SJSA1 (cell line): ENCODE measurements around the gene SNX3. TPM values are rescaled to one million over a fixed set of nuclear protein-coding genes. Genes with fewer than 3 reads are reported as not detected.
"Not testable (repeated sequence)": the region's sequence is repeated elsewhere in the genome, so short reads cannot be mapped to it uniquely, and the experiment has no call there.

ENCODE experiments used
- DNase-seq, 2 experiments: peaks; one replicate each; pipeline ENCODE4 v3.0.0-alpha.2; 2015 to 2020; ENCODE audit warnings: low spot score in 2 of 2, low read depth in 1 of 2
- H3K27ac ChIP-seq: fragments of 250-450 bp; sonication (Bioruptor Pico); 2 replicates; pipeline ENCODE4 v1.5.1; 2020; ENCODE audit warnings: mild to moderate bottlenecking, moderate library complexity
- H3K27me3 ChIP-seq: fragments of 250-450 bp; sonication (Bioruptor Pico); replicated peaks from 2 replicates; pipeline ENCODE4 v1.5.1; 2020; ENCODE audit warnings: mild to moderate bottlenecking, moderate library complexity
- H3K36me3 ChIP-seq: fragments of 250-450 bp; sonication (Bioruptor Pico); 2 replicates; pipeline ENCODE4 v1.5.1; 2020; ENCODE audit warnings: mild to moderate bottlenecking
- H3K4me1 ChIP-seq: fragments of 250-450 bp; sonication (Bioruptor Pico); replicated peaks from 2 replicates; pipeline ENCODE4 v1.6.1; 2021; ENCODE audit warnings: mild to moderate bottlenecking
- H3K4me3 ChIP-seq: fragments of 250-450 bp; sonication (Bioruptor Pico); 2 replicates; pipeline ENCODE4 v1.5.1; 2020; ENCODE audit warnings: mild to moderate bottlenecking
- H3K9me3 ChIP-seq: fragments of 250-450 bp; sonication (Bioruptor Pico); replicated peaks from 2 replicates; pipeline ENCODE4 v1.5.1; 2020; ENCODE audit warnings: mild to moderate bottlenecking
- total RNA-seq: library from RNA; depleted of rRNA; stranded (reverse); fragments of >200 nt; shearing (Covaris generic); gene quantifications from 2 replicates; pipeline ENCODE4 v1.2.3, GENCODE V29; 2014

Gene SNX3
- total RNA-seq, 1 experiment from 2014 or later: 254 TPM

- Histone ChIP-seq H3K27ac (no peak overlapping the region), H3K4me1 (no peaks in the 10 kb centered on the region), H3K4me3 (no peak overlapping the region), H3K36me3 (peaks cover 26% of the 10 kb centered on the region), H3K27me3 (no peaks in the 10 kb centered on the region), H3K9me3 (no peaks in the 10 kb centered on the region)
- DNase-seq: no peak
Measured at GRCh38 chr6:108250240-108250866, 10.5 kb downstream of the SNX3 start.

- H3K4me3 ChIP-seq: no peak overlapping the region
- H3K9me3 ChIP-seq: no peaks in the 10 kb centered on the region
- H3K4me1 ChIP-seq: no peaks in the 10 kb centered on the region
- DNase-seq: no peak
- peaks cover 24% of the 10 kb centered on the region for H3K36me3 ChIP-seq
- H3K27me3 ChIP-seq: no peaks in the 10 kb centered on the region
- H3K27ac ChIP-seq: no peak overlapping the region
Measured at GRCh38 chr6:108247965-108248536, 12.8 kb downstream of the SNX3 start.

- H3K27me3 ChIP-seq, DNase-seq, H3K9me3 ChIP-seq, H3K4me3 ChIP-seq, H3K27ac ChIP-seq, H3K4me1 ChIP-seq: not testable (repeated sequence)
- peaks cover 38% of the 10 kb centered on the region for H3K36me3 ChIP-seq
Measured at GRCh38 chr6:108245095-108245494, 15.7 kb downstream of the SNX3 start.

DNA sequence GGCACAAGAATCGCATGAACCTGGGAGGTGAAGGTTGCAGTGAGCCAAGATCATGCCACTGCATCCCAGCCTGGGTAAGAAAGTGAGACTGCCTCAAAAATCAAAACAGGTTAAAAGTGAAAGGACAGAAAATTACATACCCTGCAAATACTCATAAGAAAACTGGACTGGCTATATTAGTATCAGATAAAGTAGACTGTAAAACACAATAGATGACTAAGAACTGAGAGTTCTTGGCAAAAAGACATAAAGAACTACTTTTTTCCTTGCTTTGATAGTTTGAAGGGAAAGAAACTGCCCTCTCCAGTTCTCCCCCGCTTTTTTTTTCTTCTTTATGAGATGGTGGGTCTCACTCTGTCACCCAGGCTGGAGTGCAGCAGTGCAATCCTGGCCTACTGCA is 17.0 kb downstream of the SNX3 start:
- no peak for DNase-seq
- H3K4me3 ChIP-seq: no peak overlapping the region
- peaks cover 40% of the 10 kb centered on the region for H3K36me3 ChIP-seq
- no peaks in the 10 kb centered on the region for H3K27me3 ChIP-seq
- 0 out of 2 replicates have a peak, but pooled peaks cover 4% of the 10 kb centered on the region for H3K9me3 ChIP-seq
- no peaks in the 10 kb centered on the region for H3K4me1 ChIP-seq
- H3K27ac ChIP-seq: no peak overlapping the region

GRCh38 chr6:108242721-108243120 is 18.1 kb downstream of the SNX3 start:
- Histone ChIP-seq H3K9me3 (0 out of 2 replicates have a peak, but pooled peaks cover 4% of the 10 kb centered on the region), H3K36me3 (peaks cover 43% of the 10 kb centered on the region), H3K4me3 (no peak overlapping the region), H3K27ac (no peak overlapping the region), H3K4me1 (no peaks in the 10 kb centered on the region), H3K27me3 (no peaks in the 10 kb centered on the region)
- no peak for DNase-seq

DNA sequence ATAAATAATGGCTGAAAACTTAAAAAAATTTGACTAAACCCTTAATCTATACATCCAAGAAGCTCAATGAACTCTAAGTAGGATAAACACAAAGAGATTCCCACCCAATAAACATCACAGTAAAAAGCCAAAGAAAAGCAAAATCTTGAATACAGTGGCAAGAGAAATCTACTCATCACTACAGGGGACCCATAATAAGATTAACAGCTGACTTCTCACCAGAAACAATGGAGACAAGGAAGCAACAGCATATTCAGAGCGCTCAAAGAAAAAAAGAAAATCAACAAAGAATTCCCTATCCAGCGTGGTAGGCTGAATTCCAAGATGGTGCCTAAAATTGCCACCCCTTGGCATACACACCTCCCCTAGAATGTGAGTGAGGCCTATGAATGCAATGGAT is 18.6 kb downstream of the SNX3 start:
- no peak overlapping the region for H3K27ac ChIP-seq
- peaks cover 47% of the 10 kb centered on the region for H3K36me3 ChIP-seq
- no peak for DNase-seq

DNA sequence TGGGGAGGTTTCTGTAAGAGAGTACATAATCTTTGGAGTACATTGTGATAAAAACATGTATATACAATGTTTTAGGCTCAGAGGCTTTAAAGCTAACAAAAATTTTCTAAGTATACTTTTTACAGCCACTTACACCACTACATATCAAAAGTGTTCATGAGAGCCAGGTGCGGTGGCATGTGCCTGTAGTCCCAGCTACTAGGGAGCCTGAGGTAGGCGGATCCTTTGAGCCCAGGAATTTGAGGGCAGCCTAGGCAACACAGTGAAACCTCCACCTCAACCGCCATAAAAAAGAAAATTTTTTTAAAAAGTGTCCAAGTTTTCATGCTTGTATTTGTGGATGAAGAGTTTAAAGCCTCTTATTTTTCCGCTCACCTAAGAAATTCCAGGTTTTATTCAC is 22.5 kb downstream of the SNX3 start:
- Histone ChIP-seq H3K4me1 (no peaks in the 10 kb centered on the region), H3K27me3 (no peaks in the 10 kb centered on the region), H3K4me3 (no peak overlapping the region), H3K27ac (no peak overlapping the region), H3K9me3 (0 out of 2 replicates have a peak, but pooled peaks cover 4% of the 10 kb centered on the region), H3K36me3 (peaks cover 47% of the 10 kb centered on the region)
- DNase-seq: no peak

More for the DNA sequence above, 18.6 kb downstream of the SNX3 start:
- Histone ChIP-seq H3K4me3 (no peak overlapping the region), H3K9me3 (0 out of 2 replicates have a peak, but pooled peaks cover 4% of the 10 kb centered on the region), H3K27me3 (no peaks in the 10 kb centered on the region), H3K4me1 (no peaks in the 10 kb centered on the region)

- Histone ChIP-seq H3K4me3 (no peak overlapping the region), H3K36me3 (peaks cover 33% of the 10 kb centered on the region), H3K9me3 (no peaks in the 10 kb centered on the region), H3K27me3 (no peaks in the 10 kb centered on the region), H3K4me1 (no peaks in the 10 kb centered on the region), H3K27ac (no peak overlapping the region)
- no peak for DNase-seq
Measured at GRCh38 chr6:108236791-108237190, 24.0 kb downstream of the SNX3 start.

GRCh38 chr6:108235127-108235526 is 25.7 kb downstream of the SNX3 start:
- Histone ChIP-seq H3K27me3 (no peaks in the 10 kb centered on the region), H3K36me3 (peaks cover 22% of the 10 kb centered on the region), H3K4me3 (no peak overlapping the region), H3K9me3 (no peaks in the 10 kb centered on the region), H3K27ac (no peak overlapping the region), H3K4me1 (no peaks in the 10 kb centered on the region)
- DNase-seq: no peak

DNA sequence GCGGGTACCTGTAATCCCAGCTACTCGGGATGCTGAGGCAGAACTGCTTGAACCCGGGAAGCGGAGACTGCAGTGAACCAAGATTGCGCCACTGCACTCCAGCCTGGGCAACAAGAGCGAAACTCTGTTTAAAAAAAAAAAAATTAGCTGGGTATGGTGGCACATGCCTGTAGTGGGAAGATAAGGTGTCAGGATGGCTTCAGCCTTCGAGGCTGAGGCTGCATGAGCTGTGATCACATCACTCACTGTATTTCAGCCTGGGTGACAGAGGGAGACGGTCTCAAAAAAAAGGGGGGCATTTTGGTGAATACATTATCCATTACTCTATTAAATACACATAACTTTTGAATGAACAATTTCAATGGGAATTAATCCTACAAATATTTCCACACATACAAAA is 32.4 kb downstream of the SNX3 start:
- no peak overlapping the region for H3K27ac ChIP-seq
- H3K36me3 ChIP-seq: peaks cover 5% of the 10 kb centered on the region; the same call in 1 of the 2 replicates
- no peak overlapping the region for H3K4me3 ChIP-seq
- no peaks in the 10 kb centered on the region for H3K4me1 ChIP-seq
- no peaks in the 10 kb centered on the region for H3K27me3 ChIP-seq
- no peaks in the 10 kb centered on the region for H3K9me3 ChIP-seq
- no peak for DNase-seq

DNA sequence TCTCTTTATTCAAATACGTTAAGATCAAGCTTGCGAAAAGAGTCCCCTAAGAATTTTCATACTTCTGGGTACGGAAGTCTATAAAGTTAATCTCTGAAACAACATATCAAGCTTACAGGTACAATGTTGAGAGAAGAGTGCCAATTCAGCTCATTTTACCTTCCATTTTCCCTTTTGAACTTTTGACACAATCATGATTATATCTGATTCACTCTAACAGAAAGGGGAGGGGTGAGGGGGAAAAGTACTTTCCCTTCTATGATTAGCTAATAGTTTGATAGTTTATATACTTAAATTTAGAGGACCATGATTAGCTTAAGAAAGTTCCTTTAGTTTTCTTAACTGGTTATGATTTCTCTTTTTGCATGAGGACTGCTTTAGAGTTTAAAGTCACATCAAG is 33.5 kb downstream of the SNX3 start:
- Histone ChIP-seq H3K9me3 (no peaks in the 10 kb centered on the region), H3K27me3 (no peaks in the 10 kb centered on the region), H3K4me1 (no peaks in the 10 kb centered on the region), H3K27ac (no peak overlapping the region), H3K4me3 (no peak overlapping the region), H3K36me3 (peaks cover 14% of the 10 kb centered on the region)
- no peak for DNase-seq

GRCh38 chr6:108222504-108222903 is 38.3 kb downstream of the SNX3 start:
- peaks cover 42% of the 10 kb centered on the region for H3K36me3 ChIP-seq
- H3K4me3 ChIP-seq: no peak overlapping the region
- no peaks in the 10 kb centered on the region for H3K27me3 ChIP-seq
- DNase-seq: no peak
- no peaks in the 10 kb centered on the region for H3K4me1 ChIP-seq
- no peaks in the 10 kb centered on the region for H3K9me3 ChIP-seq
- no peak overlapping the region for H3K27ac ChIP-seq

GRCh38 chr6:108222064-108222463 is 38.8 kb downstream of the SNX3 start:
- Histone ChIP-seq H3K9me3 (no peaks in the 10 kb centered on the region), H3K27ac (no peak overlapping the region), H3K4me1 (no peaks in the 10 kb centered on the region), H3K4me3 (no peak overlapping the region), H3K36me3 (peaks cover 46% of the 10 kb centered on the region), H3K27me3 (no peaks in the 10 kb centered on the region)
- DNase-seq: no peak

DNA sequence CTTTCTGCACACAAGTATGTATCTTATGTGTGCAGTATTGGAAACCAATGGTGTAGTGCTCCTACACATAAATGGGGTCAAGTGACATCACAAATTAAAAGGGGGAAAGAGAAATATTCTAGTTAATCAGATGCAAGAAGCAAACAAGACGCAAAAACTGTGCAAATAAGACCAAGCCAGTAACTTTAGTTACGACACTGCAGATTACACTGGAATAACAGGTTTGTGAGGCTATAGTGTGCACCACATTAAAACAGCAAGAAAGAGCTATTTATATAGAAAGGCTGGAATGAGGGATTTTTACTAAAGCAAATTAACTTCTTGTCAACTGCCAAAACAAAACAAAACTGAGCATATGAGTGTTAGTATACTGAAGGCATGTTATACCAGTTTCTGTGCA is 49.2 kb downstream of the SNX3 start:
- no peaks in the 10 kb centered on the region for H3K27me3 ChIP-seq
- no peaks in the 10 kb centered on the region for H3K4me1 ChIP-seq
- no peaks in the 10 kb centered on the region for H3K9me3 ChIP-seq
- H3K4me3 ChIP-seq: no peak overlapping the region
- DNase-seq: no peak
- H3K27ac ChIP-seq: no peak overlapping the region
- peaks cover 43% of the 10 kb centered on the region for H3K36me3 ChIP-seq

DNA sequence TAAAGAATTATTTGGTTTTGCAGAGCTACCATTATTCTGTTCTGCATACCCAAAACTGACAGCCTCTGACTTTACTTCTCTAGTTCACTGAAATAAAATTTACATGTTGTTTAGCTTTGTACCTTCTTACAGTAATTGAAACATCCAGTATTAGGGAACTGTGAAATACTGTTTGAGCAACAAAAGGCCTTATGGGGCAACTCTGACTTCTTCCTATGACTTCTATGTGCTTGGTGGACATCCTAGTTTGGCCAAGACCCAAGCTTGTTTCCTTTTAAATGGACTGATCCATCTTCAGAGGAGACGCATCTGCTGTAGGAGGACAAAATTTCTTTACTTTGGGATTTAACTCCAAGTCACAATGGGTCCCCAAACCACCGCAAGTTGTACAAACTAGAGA is 50.3 kb downstream of the SNX3 start:
- H3K36me3 ChIP-seq: peaks cover 36% of the 10 kb centered on the region
- no peaks in the 10 kb centered on the region for H3K4me1 ChIP-seq
- H3K9me3 ChIP-seq: no peaks in the 10 kb centered on the region
- H3K27me3 ChIP-seq: no peaks in the 10 kb centered on the region
- no peak for DNase-seq
- H3K27ac ChIP-seq: no peak overlapping the region
- H3K4me3 ChIP-seq: no peak overlapping the region
